Activated naive CD4-positive, alpha-beta T cell treated with anti-CD3 and anti-CD28 coated beads for 36 hours (primary cell): ENCODE data around the gene WLS. TPM values are rescaled to one million over a fixed set of nuclear protein-coding genes. Genes with fewer than 3 reads are reported as not detected.

Experiments used
- CTCF ChIA-PET: fragments of 350-600 bp; sonication (Branson Sonifier 250); formaldehyde crosslinking; loops from one replicate; lab custom pipeline; 2021; ENCODE audit warnings: antibody characterized with exemption; lab: Charles Lee
- DNase-seq: peaks from one replicate; pipeline ENCODE4 v3.0.0-alpha.2; 2020
- H3K27ac Mint-ChIP-seq: one replicate; pipeline ENCODE4 v1.8.0; 2021; ENCODE audit warnings: mild to moderate bottlenecking, mixed read lengths
- H3K27me3 Mint-ChIP-seq: one replicate; pipeline ENCODE4 v1.8.0; 2021; ENCODE audit warnings: low read depth, mixed read lengths
- H3K36me3 Mint-ChIP-seq: one replicate; pipeline ENCODE4 v1.8.0; 2021; ENCODE audit warnings: low read depth, mixed read lengths
- H3K4me1 Mint-ChIP-seq: one replicate; pipeline ENCODE4 v1.8.0; 2021; ENCODE audit warnings: low read depth, mixed read lengths
- H3K4me3 Mint-ChIP-seq: one replicate; pipeline ENCODE4 v1.8.0; 2021; ENCODE audit warnings: mild to moderate bottlenecking, moderate library complexity, mixed read lengths
- H3K9me3 Mint-ChIP-seq: one replicate; pipeline ENCODE4 v1.8.0; 2021; ENCODE audit warnings: mixed read lengths
- intact Hi-C: fragments of 100-400 bp; cut with micrococcal nuclease; formaldehyde crosslinking; loops from one replicate; pipeline ENCODE4 v1.15.1; 2023
- microRNA-seq: library from miRNA; unstranded; fragments of <30 nt; microRNA quantifications from one replicate; pipeline ENCODE4 v1.2.0, GENCODE V29; 2022; ENCODE audit warnings: borderline microRNAs expressed, borderline replicate concordance
- total RNA-seq, 2 experiments: library from RNA; stranded (reverse); gene quantifications; one replicate each; pipeline ENCODE4 v1.2.3, GENCODE V29; 2021

Gene WLS
- total RNA-seq, 2 experiments from 2014 or later, result not detected

DNA sequence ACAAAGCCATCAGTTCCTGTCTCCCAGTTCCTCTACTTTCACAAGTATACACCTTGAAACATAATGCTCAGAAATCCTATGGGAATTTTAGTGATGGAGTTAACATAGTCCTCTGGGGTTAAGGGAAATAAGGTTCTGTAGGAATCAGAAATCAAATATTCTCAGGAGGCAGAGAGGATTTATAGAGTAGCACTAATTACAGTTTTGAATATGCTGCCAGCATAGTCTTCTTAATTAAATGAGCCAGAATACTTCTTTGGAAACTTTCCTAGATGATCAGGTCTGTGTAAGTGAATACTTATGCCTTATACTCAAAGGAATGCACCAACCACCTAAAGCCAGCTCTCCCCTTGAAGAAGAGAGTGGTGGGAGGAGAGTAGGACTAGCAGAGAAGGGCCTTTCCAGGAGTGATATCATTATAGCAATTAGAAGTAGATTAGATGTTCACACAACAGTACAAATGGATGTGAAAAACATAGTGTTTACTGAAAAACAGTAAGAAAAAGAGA is 150.5 kb downstream of the WLS start:
- Mint-ChIP-seq H3K4me3 (no peak overlapping the region), H3K36me3 (no peaks in the 10 kb centered on the region), H3K9me3 (no peaks in the 10 kb centered on the region), H3K27ac (no peak overlapping the region), H3K27me3 (peaks cover 5% of the 10 kb centered on the region), H3K4me1 (no peaks in the 10 kb centered on the region)
- no peak for DNase-seq
- CTCF ChIA-PET, result no interaction called here
- intact Hi-C loops, result no loop called here

DNA sequence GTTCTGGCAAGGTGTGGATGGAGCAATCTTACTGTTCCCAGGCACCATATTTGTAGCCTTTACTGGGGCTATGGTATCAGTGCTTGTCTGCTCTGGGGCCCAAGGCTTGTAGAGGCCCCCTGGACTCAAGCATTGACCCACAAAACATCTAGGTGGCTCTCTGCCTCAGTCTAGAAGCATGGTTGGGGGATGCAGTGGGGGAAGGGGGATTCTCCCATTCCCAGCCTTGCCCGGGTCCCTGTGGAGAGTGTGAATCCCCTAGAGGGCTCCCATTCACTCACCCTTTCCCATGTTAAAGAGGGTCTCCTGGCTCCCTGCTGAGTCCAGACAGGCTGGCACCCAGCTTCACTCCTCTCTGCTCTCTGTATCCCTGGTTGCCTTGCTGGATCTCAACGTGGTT is 153.7 kb downstream of the WLS start:
- Mint-ChIP-seq H3K36me3 (no peaks in the 10 kb centered on the region), H3K4me3 (no peak overlapping the region), H3K9me3 (no peaks in the 10 kb centered on the region), H3K27ac (no peak overlapping the region), H3K27me3 (peaks cover 5% of the 10 kb centered on the region), H3K4me1 (no peaks in the 10 kb centered on the region)
- DNase-seq, result no peak
- intact Hi-C loops, result no loop called here
- CTCF ChIA-PET, result no interaction called here

Small RNA genes within 50 kb of the gene (microRNA-seq; reads per million reads assigned to microRNA genes)
- not detected for gene MIR1262

Other genes with a start within 250 kb of the WLS start
- gene DIRAS3, start 181.9 kb downstream of the WLS start, total RNA-seq, result not detected
- gene RPE65, start 217.4 kb upstream of the WLS start, total RNA-seq, result not detected